HepG2 (cell line): Measurements from ENCODE around the gene MYBPC3. TPM values are rescaled to one million over a fixed set of nuclear protein-coding genes. Genes with fewer than 3 reads are reported as not detected.

ENCODE experiments used
- ATAC-seq: fragments of 200-7000 bp; cut with Tn5 transposase; 3 replicates; pipeline ENCODE4 v1.9.1; 2020; ENCODE audit warnings: mild to moderate bottlenecking, moderate library complexity
- BruUV-seq: library from RNA; stranded (reverse); fragments of 400-500 nt; replicated peaks from 2 replicates; lab custom pipeline; 2021; lab: Mats Ljungman, UMichigan
- CTCF ChIA-PET: fragments of 300-600 bp; formaldehyde crosslinking; extraction: SDS; loops from one replicate; lab custom pipeline; 2021; ENCODE audit warnings: low total read pairs, inconsistent platforms, low intra/inter-chr PET ratio; lab: Yijun Ruan, JAX
- POLR2A ChIA-PET: fragments of 350-600 bp; sonication (Branson Sonifier 250); formaldehyde crosslinking; loops from one replicate; lab custom pipeline; 2020; ENCODE audit warnings: antibody characterized with exemption, inconsistent platforms; lab: Yijun Ruan, JAX
- DNase-seq: peaks from one replicate; pipeline ENCODE4 v3.0.0-alpha.2; 2015; ENCODE audit warnings: low spot score
- FAIRE-seq: peaks from 3 replicates; lab custom pipeline; 2011; peaks lifted over from hg19 to GRCh38; lab: Jason Lieb, UNC
- H2AFZ ChIP-seq: one replicate; pipeline ENCODE4 v1.6.1; 2011; ENCODE audit warnings: low read length, inconsistent platforms
- H3K27ac ChIP-seq: fragments of 300-600 bp; 3 replicates; pipeline ENCODE4 v1.8.0; 2011; ENCODE audit warnings: mixed run types, mild to moderate bottlenecking, mixed read lengths, low read length, inconsistent platforms; ENCODE audit not compliant: insufficient read depth; ENCODE audit errors: extremely low read length
- H3K27me3 ChIP-seq, 2 experiments: fragments of 200-600 bp in 1 of 2; 2 replicates in 1 of 2; 3 replicates in 1 of 2; pipeline versions ENCODE4 v1.6.0 to v1.8.0; 2011; ENCODE audit warnings: low read length in 2 of 2, mild to moderate bottlenecking in 2 of 2, moderate library complexity in 2 of 2, inconsistent platforms in 1 of 2; ENCODE audit not compliant: insufficient read depth in 2 of 2, control insufficient read depth in 1 of 2
- H3K36me3 ChIP-seq, 2 experiments: fragments of 200-600 bp in 1 of 2; replicated peaks in 1 of 2; 2 replicates in 1 of 2; 3 replicates in 1 of 2; pipeline versions ENCODE4 v1.5.1 to v1.8.0; 2011; ENCODE audit warnings: low read length in 2 of 2, inconsistent platforms in 1 of 2; ENCODE audit not compliant: insufficient read depth in 2 of 2, control insufficient read depth in 1 of 2
- H3K4me1 ChIP-seq: 2 replicates; pipeline ENCODE4 v1.5.1; 2012; ENCODE audit warnings: low read length, inconsistent platforms; ENCODE audit not compliant: insufficient read depth
- H3K4me2 ChIP-seq: 2 replicates; pipeline ENCODE4 v1.6.0; 2011; ENCODE audit warnings: low read depth, low read length, inconsistent platforms
- H3K4me3 ChIP-seq, 3 experiments: fragments of 200-600 bp in 1 of 3; sonication (generic), shearing (Covaris generic) in 1 of 3; replicated peaks in 1 of 3; 2 replicates each; pipeline ENCODE4 v1.5.1; 2011 to 2016; ENCODE audit warnings: low read length in 3 of 3, inconsistent platforms in 2 of 3, low read depth in 2 of 3, mild to moderate bottlenecking in 2 of 3, control low read depth in 1 of 3, mixed read lengths in 1 of 3; ENCODE audit not compliant: insufficient read depth in 1 of 3
- H3K79me2 ChIP-seq: one replicate; pipeline ENCODE4 v1.6.1; 2011; ENCODE audit warnings: low read length, inconsistent platforms; ENCODE audit not compliant: insufficient read depth
- H3K9ac ChIP-seq: 2 replicates; pipeline ENCODE4 v1.6.0; 2011; ENCODE audit warnings: mild to moderate bottlenecking, low read depth, low read length, inconsistent platforms; ENCODE audit not compliant: insufficient read depth
- H3K9me3 ChIP-seq: 2 replicates; pipeline ENCODE4 v1.5.1; 2012; ENCODE audit warnings: mild to moderate bottlenecking, low read length
- H4K20me1 ChIP-seq: 2 replicates; pipeline ENCODE4 v1.6.0; 2011; ENCODE audit warnings: inconsistent platforms, mild to moderate bottlenecking, low read length, moderate library complexity; ENCODE audit not compliant: insufficient read depth
- MLLT10 ChIP-seq: sonication (generic); formaldehyde crosslinking; IDR thresholded peaks from 2 replicates; pipeline ENCODE4 v1.4.0; 2020; ENCODE audit warnings: missing genetic modification reagents
- RNF219 ChIP-seq: sonication (generic); formaldehyde crosslinking; IDR thresholded peaks from 2 replicates; pipeline ENCODE4 v1.5.0; 2020; ENCODE audit warnings: mild to moderate bottlenecking, missing genetic modification reagents
- SATB2 ChIP-seq: sonication (generic); formaldehyde crosslinking; IDR thresholded peaks from 2 replicates; pipeline ENCODE4 v1.5.0; 2020; ENCODE audit warnings: missing genetic modification reagents
- SPEN ChIP-seq: sonication (generic); formaldehyde crosslinking; IDR thresholded peaks from 2 replicates; pipeline ENCODE4 v1.5.1; 2020; ENCODE audit warnings: low read depth, mild to moderate bottlenecking, missing genetic modification reagents
- ZFY ChIP-seq: sonication (generic); formaldehyde crosslinking; IDR thresholded peaks from 2 replicates; pipeline ENCODE4 v1.4.0; 2020; ENCODE audit warnings: missing genetic modification reagents
- ZNF318 ChIP-seq: sonication (generic); formaldehyde crosslinking; IDR thresholded peaks from 2 replicates; pipeline ENCODE4 v1.4.0; 2020; ENCODE audit warnings: mild to moderate bottlenecking, missing genetic modification reagents
- ZNF616 ChIP-seq: sonication (generic); formaldehyde crosslinking; IDR thresholded peaks from 2 replicates; pipeline ENCODE4 v1.5.0; 2020; ENCODE audit warnings: low read depth, mild to moderate bottlenecking, missing genetic modification reagents
- ZSCAN21 ChIP-seq: sonication (generic); formaldehyde crosslinking; IDR thresholded peaks from 2 replicates; pipeline ENCODE4 v1.8.0; 2022; ENCODE audit warnings: mild to moderate bottlenecking, missing genetic modification reagents, moderate library complexity, borderline replicate concordance
- whole genome bisulfite sequencing: methylation state at CpG from one replicate; pipeline ENCODE4 v1.1.6; 2017; ENCODE audit warnings: low lambda C conversion rate; 5-methylcytosine and 5-hydroxymethylcytosine counted together
- in situ Hi-C: cut with HindIII; loops from 2 replicates; pipeline ENCODE4 v1.10.0; 2017; ENCODE audit warnings: low pct_unique_long_range_greater_than_20kb; ENCODE audit not compliant: extremely low pct_ligation_motif_present
- intact Hi-C: fragments of 100-400 bp; cut with micrococcal nuclease; formaldehyde crosslinking; loops from one replicate; pipeline ENCODE4 v1.10.0; 2022; ENCODE audit not compliant: unreplicated experiment
- polyA plus RNA-seq, 8 experiments: library from polyadenylated mRNA; depleted of rRNA in 3 of 8; stranded (reverse) in 7 of 8; unstranded in 1 of 8; fragments of >200 nt; fragmentation: Illumina TruSeq in 4 of 8; extraction: Trizol in 4 of 8; gene quantifications; 2 replicates each; pipeline versions ENCODE4 v1.2.1 to v1.2.3, GENCODE V29; 2011 to 2016; ENCODE audit warnings: low read depth in 4 of 8, missing spikeins in 1 of 8, mixed read lengths in 1 of 8; ENCODE audit not compliant: insufficient read depth in 1 of 8
- total RNA-seq, 5 experiments: library from RNA; depleted of rRNA; stranded (reverse); fragments of >200 nt; fragmentation: Illumina TruSeq; extraction: Trizol; gene quantifications; 2 replicates each; pipeline ENCODE4 v1.2.3, GENCODE V29; 2016; ENCODE audit warnings: low read depth in 1 of 5
- TF ChIP-seq, protein P1 (sequence below): sonication (generic); formaldehyde crosslinking; IDR thresholded peaks from 2 replicates; pipeline ENCODE4 v1.8.0; 2022; ENCODE audit warnings: missing genetic modification reagents, mild to moderate bottlenecking, borderline replicate concordance
- TF ChIP-seq, protein P2 (sequence below), 2 experiments: sonication (generic) in 1 of 2; formaldehyde crosslinking in 1 of 2; IDR thresholded peaks; 2 replicates each; pipeline versions ENCODE4 v1.5.1 to v1.6.1; 2011 to 2020; ENCODE audit warnings: borderline replicate concordance in 1 of 2, low read depth in 1 of 2, low read length in 1 of 2, mild to moderate bottlenecking in 1 of 2, missing genetic modification reagents in 1 of 2, moderate library complexity in 1 of 2

MYBPC3 gene
- total and polyA plus RNA-seq, 2 of the 13 experiments (the other 11 are each of a cell fraction or from before 2014, with no cell fraction given) = not detected

DNA sequence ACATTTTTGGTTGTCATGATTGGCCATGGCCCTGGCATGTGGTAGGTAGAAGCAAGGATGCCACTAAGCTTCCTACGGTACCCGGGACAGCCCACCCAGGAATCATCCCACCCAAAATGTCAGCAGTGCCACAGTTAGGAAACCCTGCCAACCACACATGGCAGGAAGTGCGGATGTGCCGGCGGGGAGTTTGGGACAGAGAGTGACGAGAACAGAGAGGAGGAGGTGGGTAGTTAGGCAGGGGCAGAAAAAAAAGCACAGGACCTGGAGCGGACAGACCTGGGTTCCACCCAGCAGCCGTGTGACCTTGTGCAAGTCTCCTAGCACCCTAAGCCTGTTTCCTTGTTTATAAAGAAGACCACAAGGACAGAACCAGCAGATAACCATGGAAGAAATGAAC is 22.5 kb upstream of the MYBPC3 start:
- Histone ChIP-seq H3K4me1 (peaks cover 12% of the 10 kb centered on the region; the same call in 1 of the 2 replicates), H3K9me3 (no peaks in the 10 kb centered on the region), H3K27ac (no peak overlapping the region), H3K9ac (no peak overlapping the region), H3K79me2 (no peaks in the 10 kb centered on the region), H3K4me2 (no peak overlapping the region), H2AFZ (no peak overlapping the region), H3K36me3 (no peaks in the 10 kb centered on the region), H3K27me3 (peaks cover 2% of the 10 kb centered on the region in 2 experiments; a peak in 1 of 5 replicates), H3K4me3 (no peak overlapping the region), H4K20me1 (no peaks in the 10 kb centered on the region)
- no TSS peak for BruUV-seq
- POLR2A ChIA-PET = no interaction called here
- FAIRE-seq (no peak), DNase-seq (no peak), ATAC-seq (no peak)
- WGBS = 55% methylated on average over 8 of the region's 8 CpGs
- in situ Hi-C loops (loop anchor here (10.0 kb wide), 1 partner anchor 80 kb away; no protein-coding TSS in a partner anchor), intact Hi-C loops (no loop called here)
- CTCF ChIA-PET = interaction anchor here (3.0 kb wide), 1 partner anchor 32 kb away, joined by 35 read pairs; the partner anchor contains the start of gene SLC39A13
- TF ChIP-seq SATB2 (no peak), ZNF616 (CRISPR knock-in tag) (no peak), MLLT10 (CRISPR knock-in tag) (no peak), RNF219 (no peak), ZNF318 (CRISPR knock-in tag) (no peak), SPEN (CRISPR knock-in tag) (no peak), ZFY (no peak), ZSCAN21 (CRISPR knock-in tag) (no peak)
- TF ChIP-seq, protein P1, sequence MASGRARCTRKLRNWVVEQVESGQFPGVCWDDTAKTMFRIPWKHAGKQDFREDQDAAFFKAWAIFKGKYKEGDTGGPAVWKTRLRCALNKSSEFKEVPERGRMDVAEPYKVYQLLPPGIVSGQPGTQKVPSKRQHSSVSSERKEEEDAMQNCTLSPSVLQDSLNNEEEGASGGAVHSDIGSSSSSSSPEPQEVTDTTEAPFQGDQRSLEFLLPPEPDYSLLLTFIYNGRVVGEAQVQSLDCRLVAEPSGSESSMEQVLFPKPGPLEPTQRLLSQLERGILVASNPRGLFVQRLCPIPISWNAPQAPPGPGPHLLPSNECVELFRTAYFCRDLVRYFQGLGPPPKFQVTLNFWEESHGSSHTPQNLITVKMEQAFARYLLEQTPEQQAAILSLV (CRISPR knock-in tag) = no peak
- TF ChIP-seq, protein P2, sequence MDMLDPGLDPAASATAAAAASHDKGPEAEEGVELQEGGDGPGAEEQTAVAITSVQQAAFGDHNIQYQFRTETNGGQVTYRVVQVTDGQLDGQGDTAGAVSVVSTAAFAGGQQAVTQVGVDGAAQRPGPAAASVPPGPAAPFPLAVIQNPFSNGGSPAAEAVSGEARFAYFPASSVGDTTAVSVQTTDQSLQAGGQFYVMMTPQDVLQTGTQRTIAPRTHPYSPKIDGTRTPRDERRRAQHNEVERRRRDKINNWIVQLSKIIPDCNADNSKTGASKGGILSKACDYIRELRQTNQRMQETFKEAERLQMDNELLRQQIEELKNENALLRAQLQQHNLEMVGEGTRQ (IDR thresholded peaks at IDR 0.05; ENCODE audit: low read depth, low read length) = no peak
- TF ChIP-seq, protein P2 (CRISPR knock-in tag; IDR thresholded peaks at IDR 0.05; ENCODE audit: borderline replicate concordance) = no peak
